Measurements from ENCODE around the gene TMEM43. TPM values are rescaled to one million over a fixed set of nuclear protein-coding genes. Genes with fewer than 3 reads are reported as not detected.

Gene TMEM43
- total and polyA plus RNA-seq, 2 of the 13 experiments (the other 11 are each of a cell fraction or from before 2014, with no cell fraction given) = 48.9 to 50.5 TPM

DNA sequence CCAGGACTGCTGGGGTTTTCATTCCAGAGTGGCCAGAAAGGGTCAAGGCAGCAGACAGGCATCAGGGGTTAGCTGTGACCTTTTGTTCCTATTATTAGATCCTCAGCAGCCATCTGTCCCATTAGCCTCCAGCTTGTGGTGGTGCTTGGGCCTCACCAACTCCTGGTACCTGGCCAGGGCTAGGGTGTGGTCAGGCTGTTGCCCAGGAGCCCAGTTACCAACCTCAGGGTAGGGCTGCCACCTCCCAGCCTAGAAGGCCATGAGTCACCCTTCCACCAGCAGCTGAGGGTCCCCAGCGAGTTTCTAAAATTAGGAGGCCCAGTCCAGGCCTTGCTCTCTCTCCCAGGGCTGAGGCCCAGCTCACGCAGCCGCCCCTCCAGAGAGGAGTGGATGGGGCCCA lies 12.2 kb downstream of the TMEM43 start (continued):
- TF ChIP-seq, protein P1, sequence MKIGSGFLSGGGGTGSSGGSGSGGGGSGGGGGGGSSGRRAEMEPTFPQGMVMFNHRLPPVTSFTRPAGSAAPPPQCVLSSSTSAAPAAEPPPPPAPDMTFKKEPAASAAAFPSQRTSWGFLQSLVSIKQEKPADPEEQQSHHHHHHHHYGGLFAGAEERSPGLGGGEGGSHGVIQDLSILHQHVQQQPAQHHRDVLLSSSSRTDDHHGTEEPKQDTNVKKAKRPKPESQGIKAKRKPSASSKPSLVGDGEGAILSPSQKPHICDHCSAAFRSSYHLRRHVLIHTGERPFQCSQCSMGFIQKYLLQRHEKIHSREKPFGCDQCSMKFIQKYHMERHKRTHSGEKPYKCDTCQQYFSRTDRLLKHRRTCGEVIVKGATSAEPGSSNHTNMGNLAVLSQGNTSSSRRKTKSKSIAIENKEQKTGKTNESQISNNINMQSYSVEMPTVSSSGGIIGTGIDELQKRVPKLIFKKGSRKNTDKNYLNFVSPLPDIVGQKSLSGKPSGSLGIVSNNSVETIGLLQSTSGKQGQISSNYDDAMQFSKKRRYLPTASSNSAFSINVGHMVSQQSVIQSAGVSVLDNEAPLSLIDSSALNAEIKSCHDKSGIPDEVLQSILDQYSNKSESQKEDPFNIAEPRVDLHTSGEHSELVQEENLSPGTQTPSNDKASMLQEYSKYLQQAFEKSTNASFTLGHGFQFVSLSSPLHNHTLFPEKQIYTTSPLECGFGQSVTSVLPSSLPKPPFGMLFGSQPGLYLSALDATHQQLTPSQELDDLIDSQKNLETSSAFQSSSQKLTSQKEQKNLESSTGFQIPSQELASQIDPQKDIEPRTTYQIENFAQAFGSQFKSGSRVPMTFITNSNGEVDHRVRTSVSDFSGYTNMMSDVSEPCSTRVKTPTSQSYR (CRISPR knock-in tag; IDR thresholded peaks at IDR 0.05; ENCODE audit: borderline replicate concordance) = no peak
- no peak for TF ChIP-seq SNAI1 (CRISPR knock-in tag; IDR thresholded peaks at IDR 0.05; ENCODE audit: borderline replicate concordance)
- TF ChIP-seq TAF15 (IDR thresholded peaks at IDR 0.05; ENCODE audit: low read depth, low read length, poor library complexity, severe bottlenecking) = no peak
- TF ChIP-seq ATF1 (CRISPR knock-in tag; IDR thresholded peaks at IDR 0.05) = no peak
- no peak for TF ChIP-seq KLF11 (CRISPR knock-in tag; IDR thresholded peaks at IDR 0.05)
- TF ChIP-seq, protein P2, sequence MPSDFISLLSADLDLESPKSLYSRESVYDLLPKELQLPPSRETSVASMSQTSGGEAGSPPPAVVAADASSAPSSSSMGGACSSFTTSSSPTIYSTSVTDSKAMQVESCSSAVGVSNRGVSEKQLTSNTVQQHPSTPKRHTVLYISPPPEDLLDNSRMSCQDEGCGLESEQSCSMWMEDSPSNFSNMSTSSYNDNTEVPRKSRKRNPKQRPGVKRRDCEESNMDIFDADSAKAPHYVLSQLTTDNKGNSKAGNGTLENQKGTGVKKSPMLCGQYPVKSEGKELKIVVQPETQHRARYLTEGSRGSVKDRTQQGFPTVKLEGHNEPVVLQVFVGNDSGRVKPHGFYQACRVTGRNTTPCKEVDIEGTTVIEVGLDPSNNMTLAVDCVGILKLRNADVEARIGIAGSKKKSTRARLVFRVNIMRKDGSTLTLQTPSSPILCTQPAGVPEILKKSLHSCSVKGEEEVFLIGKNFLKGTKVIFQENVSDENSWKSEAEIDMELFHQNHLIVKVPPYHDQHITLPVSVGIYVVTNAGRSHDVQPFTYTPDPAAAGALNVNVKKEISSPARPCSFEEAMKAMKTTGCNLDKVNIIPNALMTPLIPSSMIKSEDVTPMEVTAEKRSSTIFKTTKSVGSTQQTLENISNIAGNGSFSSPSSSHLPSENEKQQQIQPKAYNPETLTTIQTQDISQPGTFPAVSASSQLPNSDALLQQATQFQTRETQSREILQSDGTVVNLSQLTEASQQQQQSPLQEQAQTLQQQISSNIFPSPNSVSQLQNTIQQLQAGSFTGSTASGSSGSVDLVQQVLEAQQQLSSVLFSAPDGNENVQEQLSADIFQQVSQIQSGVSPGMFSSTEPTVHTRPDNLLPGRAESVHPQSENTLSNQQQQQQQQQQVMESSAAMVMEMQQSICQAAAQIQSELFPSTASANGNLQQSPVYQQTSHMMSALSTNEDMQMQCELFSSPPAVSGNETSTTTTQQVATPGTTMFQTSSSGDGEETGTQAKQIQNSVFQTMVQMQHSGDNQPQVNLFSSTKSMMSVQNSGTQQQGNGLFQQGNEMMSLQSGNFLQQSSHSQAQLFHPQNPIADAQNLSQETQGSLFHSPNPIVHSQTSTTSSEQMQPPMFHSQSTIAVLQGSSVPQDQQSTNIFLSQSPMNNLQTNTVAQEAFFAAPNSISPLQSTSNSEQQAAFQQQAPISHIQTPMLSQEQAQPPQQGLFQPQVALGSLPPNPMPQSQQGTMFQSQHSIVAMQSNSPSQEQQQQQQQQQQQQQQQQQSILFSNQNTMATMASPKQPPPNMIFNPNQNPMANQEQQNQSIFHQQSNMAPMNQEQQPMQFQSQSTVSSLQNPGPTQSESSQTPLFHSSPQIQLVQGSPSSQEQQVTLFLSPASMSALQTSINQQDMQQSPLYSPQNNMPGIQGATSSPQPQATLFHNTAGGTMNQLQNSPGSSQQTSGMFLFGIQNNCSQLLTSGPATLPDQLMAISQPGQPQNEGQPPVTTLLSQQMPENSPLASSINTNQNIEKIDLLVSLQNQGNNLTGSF (CRISPR knock-in tag; IDR thresholded peaks at IDR 0.05) = no peak
- TF ChIP-seq ZBTB38 (CRISPR knock-in tag; IDR thresholded peaks at IDR 0.05) = no peak
- TF ChIP-seq EHMT2 (IDR thresholded peaks at IDR 0.05; ENCODE audit: borderline replicate concordance, low read depth, low read length) = no peak
